ENCODE data around the gene ADCY4. TPM values are rescaled to one million over a fixed set of nuclear protein-coding genes. Genes with fewer than 3 reads are reported as not detected.
A peak's percentile ranks its signal among the peaks of the same experiment; 100 is the strongest.

The ADCY4 gene
- total and polyA plus RNA-seq, 10 of the 15 experiments (the other 5 are each of a cell fraction or from before 2014, with no cell fraction given), result 0.05 to 0.87 (median 0.21) TPM; not detected in 1

GRCh38 chr14:24325041-24325530 is 9.8 kb downstream of the ADCY4 start (continued):
- no peak for TF ChIP-seq NKRF (conservative IDR thresholded peaks at IDR 0.05)

- Histone ChIP-seq H3K27ac (ENCODE audit: control insufficient read depth, insufficient read depth) (no peak overlapping the region), H3K9ac (ENCODE audit: control insufficient read depth, insufficient read depth, low read length) (no peak overlapping the region), H3K27me3 (replicated peaks in 1 of 2; ENCODE audit: control insufficient read depth in 2 of 2, insufficient read depth in 2 of 2, low read length in 1 of 2) (no peaks in the 10 kb centered on the region), H2AFZ (ENCODE audit: control insufficient read depth, low read depth, low read length) (no peak overlapping the region), H4K20me1 (ENCODE audit: control insufficient read depth, insufficient read depth) (no peaks in the 10 kb centered on the region), H3K36me3 (ENCODE audit: control insufficient read depth in 2 of 2, insufficient read depth in 2 of 2, low read length in 1 of 2) (no peaks in the 10 kb centered on the region), H3K9me3 (replicated peaks; ENCODE audit: control insufficient read depth, insufficient read depth, low read length) (no peaks in the 10 kb centered on the region), H3K4me2 (ENCODE audit: control insufficient read depth, insufficient read depth) (no peak overlapping the region), H3K4me1 (ENCODE audit: control insufficient read depth, insufficient read depth, low read length) (no peaks in the 10 kb centered on the region), H3K4me3 (no peak overlapping the region), H3K79me2 (ENCODE audit: control insufficient read depth, insufficient read depth, low read length) (no peaks in the 10 kb centered on the region)
- no peak for FAIRE-seq
- 0 out of 3 replicates have a peak, but pooled peaks have one; percentile 22 for ATAC-seq
- WGBS (ENCODE audit: insufficient coverage, insufficient replicate concordance, low lambda C conversion rate, missing lambda C conversion rate), result 15% methylated on average over 6 of the region's 6 CpGs
- in situ Hi-C loops (cut with MboI), result no loop called here
- intact Hi-C loops (cut with micrococcal nuclease; ENCODE audit: unreplicated experiment), result no loop called here
- CTCF ChIA-PET, result interaction anchor here (1.4 to 3.3 kb wide), 4 partner anchors 9 to 113 kb away, joined by 4 to 19 read pairs (median 10); no protein-coding TSS in a partner anchor
- no TSS peak for BruUV-seq (replicated peaks)
- POLR2A ChIA-PET, result no interaction called here
- RAD21 ChIA-PET (ENCODE audit: unreplicated experiment), result interaction anchor here (1.6 kb wide), 1 partner anchor 108 kb away, joined by 6 read pairs; no protein-coding TSS in a partner anchor
- SMC1A ChIA-PET (ENCODE audit: uncharacterized antibody, unreplicated experiment), result no interaction called here
- DNase-seq (ENCODE audit: low read depth, low spot score), result no peak
- TF ChIP-seq CREM (IDR thresholded peaks at IDR 0.05; ENCODE audit: low read depth), result no peak
- no peak for TF ChIP-seq USF1 (IDR thresholded peaks at IDR 0.05; ENCODE audit: borderline replicate concordance, extremely low read length, insufficient read depth, low read depth, low read length)
- no peak for TF ChIP-seq SREBF1 (IDR thresholded peaks at IDR 0.05; ENCODE audit: low read length)
- TF ChIP-seq IKZF1 (conservative IDR thresholded peaks at IDR 0.05), result no peak
- no peak for TF ChIP-seq RAD51 (IDR thresholded peaks at IDR 0.05)
- TF ChIP-seq POLR2AphosphoS5 (IDR thresholded peaks at IDR 0.05; ENCODE audit: low read length), result no peak
- no peak for TF ChIP-seq ZBTB40 (IDR thresholded peaks at IDR 0.05; ENCODE audit: borderline replicate concordance)
- no peak for TF ChIP-seq MTA2 (IDR thresholded peaks at IDR 0.05; ENCODE audit: low read depth)
- no peak for TF ChIP-seq ZZZ3 (IDR thresholded peaks at IDR 0.05; ENCODE audit: control insufficient read depth, insufficient read length, low read depth)
- no peak for TF ChIP-seq MTA3 (IDR thresholded peaks at IDR 0.05; ENCODE audit: borderline replicate concordance, low read length)
- TF ChIP-seq JUNB (IDR thresholded peaks at IDR 0.05), result no peak
Observed at GRCh38 chr14:24324024-24324423, 10.8 kb downstream of the ADCY4 start.
